H9 (cell line): ENCODE data around the gene TSPAN4. TPM values are rescaled to one million over a fixed set of nuclear protein-coding genes. Genes with fewer than 3 reads are reported as not detected.

Source experiments
- DNase-seq: peaks from one replicate; pipeline ENCODE4 v3.0.0-alpha.2; 2017
- H2AFZ ChIP-seq: one replicate; pipeline ENCODE4 v1.6.1; 2013; ENCODE audit warnings: mild to moderate bottlenecking, low read length, control low read depth, moderate library complexity
- H2AK5ac ChIP-seq: 2 replicates; pipeline ENCODE4 v1.6.1; 2013; ENCODE audit warnings: low read length, control low read depth, mixed read lengths; ENCODE audit not compliant: insufficient read length
- H2BK120ac ChIP-seq: one replicate; pipeline ENCODE4 v1.6.1; 2013; ENCODE audit warnings: low read depth, mild to moderate bottlenecking, low read length, control low read depth, inconsistent platforms; ENCODE audit not compliant: poor library complexity, severe bottlenecking
- H2BK12ac ChIP-seq: 2 replicates; pipeline ENCODE4 v1.6.1; 2013; ENCODE audit warnings: low read length, control low read depth, mixed read lengths, low read depth; ENCODE audit not compliant: insufficient read length
- H2BK15ac ChIP-seq: 2 replicates; pipeline ENCODE4 v1.6.1; 2013; ENCODE audit warnings: low read depth, low read length, control low read depth
- H2BK20ac ChIP-seq: one replicate; pipeline ENCODE4 v1.6.1; 2013; ENCODE audit warnings: low read depth, mild to moderate bottlenecking, low read length, control low read depth, inconsistent platforms; ENCODE audit not compliant: poor library complexity, severe bottlenecking
- H2BK5ac ChIP-seq: 2 replicates; pipeline ENCODE4 v1.6.1; 2013; ENCODE audit warnings: low read length, control low read depth, mixed read lengths; ENCODE audit not compliant: insufficient read length
- H3K14ac ChIP-seq: 2 replicates; pipeline ENCODE4 v1.6.1; 2013; ENCODE audit warnings: low read length, control low read depth; ENCODE audit not compliant: insufficient read depth
- H3K18ac ChIP-seq: 2 replicates; pipeline ENCODE4 v1.6.1; 2013; ENCODE audit warnings: low read depth, mild to moderate bottlenecking, mixed read lengths, low read length, control low read depth; ENCODE audit not compliant: insufficient read length
- H3K23ac ChIP-seq: 2 replicates; pipeline ENCODE4 v1.6.1; 2013; ENCODE audit warnings: low read length, control low read depth, mixed read lengths, low read depth; ENCODE audit not compliant: insufficient read length
- H3K23me2 ChIP-seq: 2 replicates; pipeline ENCODE4 v1.6.1; 2013; ENCODE audit warnings: low read depth, mild to moderate bottlenecking, mixed read lengths, low read length, control low read depth; ENCODE audit not compliant: insufficient read length, poor library complexity, severe bottlenecking
- H3K27ac ChIP-seq: 2 replicates; pipeline ENCODE4 v1.5.1; 2013; ENCODE audit warnings: low read length, control low read depth, mixed read lengths, low read depth; ENCODE audit not compliant: insufficient read length
- H3K27me3 ChIP-seq: 2 replicates; pipeline ENCODE4 v1.6.1; 2013; ENCODE audit warnings: low read length, control low read depth, inconsistent platforms; ENCODE audit not compliant: insufficient read depth
- H3K4ac ChIP-seq: 2 replicates; pipeline ENCODE4 v1.6.1; 2013; ENCODE audit warnings: low read depth, mild to moderate bottlenecking, control low read depth, inconsistent platforms, low read length, moderate library complexity
- H3K4me1 ChIP-seq: 2 replicates; pipeline ENCODE4 v1.6.1; 2013; ENCODE audit warnings: low read length, control low read depth, inconsistent platforms; ENCODE audit not compliant: insufficient read depth
- H3K4me2 ChIP-seq: 2 replicates; pipeline ENCODE4 v1.6.1; 2013; ENCODE audit warnings: low read length, control low read depth, mixed read lengths; ENCODE audit not compliant: insufficient read length, insufficient read depth
- H3K56ac ChIP-seq: 2 replicates; pipeline ENCODE4 v1.6.1; 2013; ENCODE audit warnings: low read depth, mild to moderate bottlenecking, mixed read lengths, low read length, control low read depth; ENCODE audit not compliant: insufficient read length
- H3K79me1 ChIP-seq: 2 replicates; pipeline ENCODE4 v1.6.1; 2013; ENCODE audit warnings: low read depth, mild to moderate bottlenecking, moderate library complexity, low read length, control low read depth, inconsistent platforms; ENCODE audit not compliant: insufficient read depth, poor library complexity, severe bottlenecking
- H3K79me2 ChIP-seq: 2 replicates; pipeline ENCODE4 v1.6.1; 2013; ENCODE audit warnings: low read length, control low read depth, inconsistent platforms; ENCODE audit not compliant: insufficient read depth
- H3K9ac ChIP-seq: 2 replicates; pipeline ENCODE4 v1.6.1; 2013; ENCODE audit warnings: low read length, control low read depth, mixed read lengths; ENCODE audit not compliant: insufficient read length; ENCODE audit errors: extremely low read depth
- H3K9me3 ChIP-seq: one replicate; pipeline ENCODE4 v1.6.1; 2013; ENCODE audit warnings: low read depth, low read length, inconsistent platforms; ENCODE audit not compliant: control insufficient read depth
- H3T11ph ChIP-seq: one replicate; pipeline ENCODE4 v1.6.1; 2013; ENCODE audit warnings: mild to moderate bottlenecking, low read length, control low read depth, inconsistent platforms
- H4K20me1 ChIP-seq: one replicate; pipeline ENCODE4 v1.6.1; 2013; ENCODE audit not compliant: control insufficient read depth, insufficient read length, insufficient read depth
- H4K5ac ChIP-seq: 2 replicates; pipeline ENCODE4 v1.6.1; 2013; ENCODE audit warnings: low read depth, mild to moderate bottlenecking, mixed read lengths, low read length, control low read depth; ENCODE audit not compliant: insufficient read length
- H4K8ac ChIP-seq: replicated peaks from 2 replicates; pipeline ENCODE4 v1.6.1; 2013; ENCODE audit warnings: low read length, control low read depth, mixed read lengths, low read depth; ENCODE audit not compliant: insufficient read length
- H4K91ac ChIP-seq: 2 replicates; pipeline ENCODE4 v1.6.1; 2013; ENCODE audit warnings: low read depth, mild to moderate bottlenecking, moderate library complexity, mixed read lengths, low read length, control low read depth; ENCODE audit not compliant: insufficient read length
- H3K27ac Mint-ChIP-seq, 3 experiments: 2 replicates in 2 of 3; 3 replicates in 1 of 3; pipeline ENCODE4 v1.8.0; 2020 to 2021; ENCODE audit warnings: mixed read lengths in 3 of 3, mild to moderate bottlenecking in 1 of 3, moderate library complexity in 1 of 3
- H3K27me3 Mint-ChIP-seq: 2 replicates; pipeline ENCODE4 v1.8.0; 2021; ENCODE audit warnings: low read depth, mild to moderate bottlenecking, moderate library complexity, mixed read lengths
- H3K36me3 Mint-ChIP-seq, 3 experiments: 2 replicates in 2 of 3; 3 replicates in 1 of 3; pipeline ENCODE4 v1.8.0; 2020 to 2021; ENCODE audit warnings: low read depth in 3 of 3, mixed read lengths in 3 of 3; ENCODE audit not compliant: insufficient read depth in 1 of 3
- H3K4me1 Mint-ChIP-seq, 2 experiments: 2 replicates each; pipeline ENCODE4 v1.8.0; 2020; ENCODE audit warnings: mixed read lengths in 2 of 2
- H3K4me3 Mint-ChIP-seq, 2 experiments: 2 replicates in 1 of 2; 3 replicates in 1 of 2; pipeline ENCODE4 v1.8.0; 2020 to 2021; ENCODE audit warnings: mild to moderate bottlenecking in 2 of 2, mixed read lengths in 2 of 2, moderate library complexity in 1 of 2
- H3K9me3 Mint-ChIP-seq, 2 experiments: 2 replicates in 1 of 2; 3 replicates in 1 of 2; pipeline ENCODE4 v1.8.0; 2020; ENCODE audit warnings: mild to moderate bottlenecking in 2 of 2, mixed read lengths in 2 of 2, moderate library complexity in 1 of 2
- CTCF ChIP-seq: fragments of 200-600 bp; sonication (generic); conservative IDR thresholded peaks from 3 replicates; pipeline ENCODE4 v1.8.0; 2021; ENCODE audit warnings: antibody characterized with exemption, mild to moderate bottlenecking
- WGBS: extraction: QIAGEN DNeasy Blood & Tissue Kit; methylation state at CpG from one replicate; pipeline ENCODE4 v1.1.7; 2013; ENCODE audit warnings: missing lambda C conversion rate, low lambda C conversion rate, mixed read lengths; ENCODE audit not compliant: insufficient read length; ENCODE audit errors: extremely low coverage; 5-methylcytosine and 5-hydroxymethylcytosine counted together
- total RNA-seq: library from RNA; stranded (reverse); gene quantifications from 2 replicates; pipeline ENCODE4 v1.2.1, GENCODE V29; 2021

The TSPAN4 gene
- total RNA-seq, 1 experiment from 2014 or later = 64.6 TPM

- H3K4me1 ChIP-seq = no peaks in the 10 kb centered on the region; the same call in 1 of the 2 replicates
- WGBS = no CpG with 5 or more reads among the region's 23 CpGs
- no peak overlapping the region for H3K4ac ChIP-seq
- no peak overlapping the region for H3K56ac ChIP-seq
- H3K4me3 Mint-ChIP-seq = peak overlapping the region; percentile 63 to 76
- no peak overlapping the region for H4K91ac ChIP-seq
- no peak overlapping the region for H3K27ac ChIP-seq
- H3K4me1 Mint-ChIP-seq = peaks cover 36 to 46% of the 10 kb centered on the region in 2 experiments
- H3K14ac ChIP-seq = no peak overlapping the region
- H3K4me2 ChIP-seq = peak overlapping the region; percentile 48
- no peak overlapping the region for H2BK12ac ChIP-seq
- no peak overlapping the region for H3K27ac Mint-ChIP-seq
- H3K9me3 ChIP-seq = no peaks in the 10 kb centered on the region
- H3K9me3 Mint-ChIP-seq = no peaks in the 10 kb centered on the region
- no peak overlapping the region for H4K5ac ChIP-seq
- no peak overlapping the region for H2AK5ac ChIP-seq
- H3K27me3 ChIP-seq = peaks cover 9% of the 10 kb centered on the region; the same call in 1 of the 2 replicates
- TF ChIP-seq CTCF = no peak
- no peak overlapping the region for H3K18ac ChIP-seq
- no peak overlapping the region for H3K9ac ChIP-seq
- no peak overlapping the region for H2BK5ac ChIP-seq
- H3K27me3 Mint-ChIP-seq = peaks cover 34% of the 10 kb centered on the region
- no peaks in the 10 kb centered on the region for H3K79me1 ChIP-seq
- H4K20me1 ChIP-seq = no peaks in the 10 kb centered on the region
- H2AFZ ChIP-seq = no peak overlapping the region
- no peak overlapping the region for H4K8ac ChIP-seq
- H2BK20ac ChIP-seq = no peak overlapping the region
- H3K79me2 ChIP-seq = no peaks in the 10 kb centered on the region
- no peak overlapping the region for H3T11ph ChIP-seq
- peaks cover 32% of the 10 kb centered on the region for H3K23me2 ChIP-seq
- no peak overlapping the region for H2BK15ac ChIP-seq
- H2BK120ac ChIP-seq = no peak overlapping the region
- no peak for DNase-seq
- no peak overlapping the region for H3K23ac ChIP-seq
- peaks cover 6 to 14% (median 9%) of the 10 kb centered on the region in 3 experiments; a peak in 4 of 7 replicates for H3K36me3 Mint-ChIP-seq
These were observed 10.6 kb upstream of the TSPAN4 start for GRCh38 chr11:831961-832528.
